ENCODE results near the gene FBXL13. TPM values are rescaled to one million over a fixed set of nuclear protein-coding genes. Genes with fewer than 3 reads are reported as not detected.
"Not testable (repeated sequence)": the region's sequence is repeated elsewhere in the genome, so short reads cannot be mapped to it uniquely, and the experiment has no call there.

FBXL13 gene
- total RNA-seq, 1 experiment from 2014 or later, result 2.5 TPM

DNA sequence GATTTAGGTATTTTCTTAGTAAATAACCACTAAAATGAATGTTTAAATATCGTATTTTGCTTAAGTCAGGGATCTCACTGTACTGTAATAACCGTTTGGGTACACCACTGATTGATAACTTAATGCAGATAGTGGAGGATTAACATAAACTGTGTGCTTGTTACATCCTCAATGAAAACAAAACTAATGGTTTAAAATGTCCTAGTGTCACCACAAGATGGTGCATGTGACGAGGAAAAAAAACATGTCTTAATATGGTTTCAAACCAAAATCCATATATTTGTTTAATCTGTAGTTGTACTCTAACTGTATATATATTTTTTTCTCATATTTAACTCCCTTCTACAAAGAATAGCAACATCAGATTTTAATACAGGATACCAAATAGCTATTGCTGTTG, 19.5 kb upstream of the FBXL13 start:
- no peak overlapping the region for H3K27ac ChIP-seq (ENCODE audit: low read length)
- H3K4me1 ChIP-seq (ENCODE audit: control insufficient read depth, insufficient read depth, low read length), result no peaks in the 10 kb centered on the region
- ChIA-PET CTCF (no interaction called here), POLR2A (no interaction called here)
- peaks cover 20% of the 10 kb centered on the region for H3K36me3 ChIP-seq (ENCODE audit: control insufficient read depth, insufficient read depth, low read length)
- ATAC-seq (no peak), DNase-seq (ENCODE audit: low read depth, low spot score) (no peak)
- in situ Hi-C loops (cut with HindIII; ENCODE audit: low pct_unique_long_range_greater_than_20kb, low sequenced_read_pairs) (no loop called here), intact Hi-C loops (cut with micrococcal nuclease; ENCODE audit: unreplicated experiment) (no loop called here)
- H3K9me3 ChIP-seq (ENCODE audit: control insufficient read depth, insufficient read depth, low read depth, low read length), result no peaks in the 10 kb centered on the region
- TF ChIP-seq SIN3A (IDR thresholded peaks at IDR 0.05; ENCODE audit: borderline replicate concordance, insufficient read depth, low read depth, low read length) (no peak), POLR2AphosphoS5 (IDR thresholded peaks at IDR 0.05; ENCODE audit: low read depth, low read length) (no peak), TCF7L2 (IDR thresholded peaks at IDR 0.05; ENCODE audit: low read depth, low read length) (no peak)
- TF ChIP-seq, protein P1, sequence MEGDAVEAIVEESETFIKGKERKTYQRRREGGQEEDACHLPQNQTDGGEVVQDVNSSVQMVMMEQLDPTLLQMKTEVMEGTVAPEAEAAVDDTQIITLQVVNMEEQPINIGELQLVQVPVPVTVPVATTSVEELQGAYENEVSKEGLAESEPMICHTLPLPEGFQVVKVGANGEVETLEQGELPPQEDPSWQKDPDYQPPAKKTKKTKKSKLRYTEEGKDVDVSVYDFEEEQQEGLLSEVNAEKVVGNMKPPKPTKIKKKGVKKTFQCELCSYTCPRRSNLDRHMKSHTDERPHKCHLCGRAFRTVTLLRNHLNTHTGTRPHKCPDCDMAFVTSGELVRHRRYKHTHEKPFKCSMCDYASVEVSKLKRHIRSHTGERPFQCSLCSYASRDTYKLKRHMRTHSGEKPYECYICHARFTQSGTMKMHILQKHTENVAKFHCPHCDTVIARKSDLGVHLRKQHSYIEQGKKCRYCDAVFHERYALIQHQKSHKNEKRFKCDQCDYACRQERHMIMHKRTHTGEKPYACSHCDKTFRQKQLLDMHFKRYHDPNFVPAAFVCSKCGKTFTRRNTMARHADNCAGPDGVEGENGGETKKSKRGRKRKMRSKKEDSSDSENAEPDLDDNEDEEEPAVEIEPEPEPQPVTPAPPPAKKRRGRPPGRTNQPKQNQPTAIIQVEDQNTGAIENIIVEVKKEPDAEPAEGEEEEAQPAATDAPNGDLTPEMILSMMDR (IDR thresholded peaks at IDR 0.05), result no peak; the same call in 1 of the 2 replicates
- TF ChIP-seq, protein P2, sequence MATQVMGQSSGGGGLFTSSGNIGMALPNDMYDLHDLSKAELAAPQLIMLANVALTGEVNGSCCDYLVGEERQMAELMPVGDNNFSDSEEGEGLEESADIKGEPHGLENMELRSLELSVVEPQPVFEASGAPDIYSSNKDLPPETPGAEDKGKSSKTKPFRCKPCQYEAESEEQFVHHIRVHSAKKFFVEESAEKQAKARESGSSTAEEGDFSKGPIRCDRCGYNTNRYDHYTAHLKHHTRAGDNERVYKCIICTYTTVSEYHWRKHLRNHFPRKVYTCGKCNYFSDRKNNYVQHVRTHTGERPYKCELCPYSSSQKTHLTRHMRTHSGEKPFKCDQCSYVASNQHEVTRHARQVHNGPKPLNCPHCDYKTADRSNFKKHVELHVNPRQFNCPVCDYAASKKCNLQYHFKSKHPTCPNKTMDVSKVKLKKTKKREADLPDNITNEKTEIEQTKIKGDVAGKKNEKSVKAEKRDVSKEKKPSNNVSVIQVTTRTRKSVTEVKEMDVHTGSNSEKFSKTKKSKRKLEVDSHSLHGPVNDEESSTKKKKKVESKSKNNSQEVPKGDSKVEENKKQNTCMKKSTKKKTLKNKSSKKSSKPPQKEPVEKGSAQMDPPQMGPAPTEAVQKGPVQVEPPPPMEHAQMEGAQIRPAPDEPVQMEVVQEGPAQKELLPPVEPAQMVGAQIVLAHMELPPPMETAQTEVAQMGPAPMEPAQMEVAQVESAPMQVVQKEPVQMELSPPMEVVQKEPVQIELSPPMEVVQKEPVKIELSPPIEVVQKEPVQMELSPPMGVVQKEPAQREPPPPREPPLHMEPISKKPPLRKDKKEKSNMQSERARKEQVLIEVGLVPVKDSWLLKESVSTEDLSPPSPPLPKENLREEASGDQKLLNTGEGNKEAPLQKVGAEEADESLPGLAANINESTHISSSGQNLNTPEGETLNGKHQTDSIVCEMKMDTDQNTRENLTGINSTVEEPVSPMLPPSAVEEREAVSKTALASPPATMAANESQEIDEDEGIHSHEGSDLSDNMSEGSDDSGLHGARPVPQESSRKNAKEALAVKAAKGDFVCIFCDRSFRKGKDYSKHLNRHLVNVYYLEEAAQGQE (IDR thresholded peaks at IDR 0.05; ENCODE audit: insufficient read depth in 1 of 2, low read depth in 2 of 2, low read length in 1 of 2), result no peak
- H3K4me3 ChIP-seq (ENCODE audit: low read depth in 2 of 2, low read length in 2 of 2), result no peak overlapping the region
- H3K27me3 ChIP-seq (ENCODE audit: control insufficient read depth, insufficient read depth, low read length), result no peaks in the 10 kb centered on the region
- no TSS peak for BruUV-seq (replicated peaks)

DNA sequence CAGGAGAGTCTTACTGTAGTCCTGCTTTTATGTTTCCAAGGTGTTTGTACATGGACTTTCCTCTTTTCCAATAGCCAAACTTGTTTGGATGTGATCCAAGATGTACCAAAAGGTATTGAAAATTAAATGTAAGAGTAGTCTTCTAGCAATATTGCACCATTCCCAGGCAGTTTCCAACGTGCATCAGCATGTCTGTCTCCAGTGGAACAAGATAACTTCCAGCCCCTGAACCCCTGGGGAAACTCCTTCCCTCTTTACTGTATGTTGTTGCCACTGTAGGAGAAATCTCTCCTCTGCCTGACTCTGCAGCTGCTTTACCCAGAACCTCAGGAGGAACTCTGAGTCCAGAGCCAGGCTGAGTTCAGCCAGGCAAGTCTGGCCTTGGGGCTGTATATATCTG, 18.8 kb upstream of the FBXL13 start:
- DNase-seq (ENCODE audit: low read depth, low spot score) (no peak), ATAC-seq (no peak)
- CTCF ChIA-PET, result no interaction called here
- Histone ChIP-seq H3K36me3 (ENCODE audit: control insufficient read depth, insufficient read depth, low read length) (peaks cover 26% of the 10 kb centered on the region), H3K27me3 (ENCODE audit: control insufficient read depth, insufficient read depth, low read length) (no peaks in the 10 kb centered on the region), H3K9me3 (ENCODE audit: control insufficient read depth, insufficient read depth, low read depth, low read length) (no peaks in the 10 kb centered on the region), H3K27ac (ENCODE audit: low read length) (no peak overlapping the region), H3K4me1 (ENCODE audit: control insufficient read depth, insufficient read depth, low read length) (no peaks in the 10 kb centered on the region), H3K4me3 (ENCODE audit: low read depth in 2 of 2, low read length in 2 of 2) (no peak overlapping the region)
- TF ChIP-seq, protein P2 (IDR thresholded peaks at IDR 0.05; ENCODE audit: insufficient read depth in 1 of 2, low read depth in 2 of 2, low read length in 1 of 2), result no peak
- TF ChIP-seq POLR2AphosphoS5 (IDR thresholded peaks at IDR 0.05; ENCODE audit: low read depth, low read length), result no peak
- TF ChIP-seq, protein P1 (IDR thresholded peaks at IDR 0.05), result no peak
- TF ChIP-seq TCF7L2 (IDR thresholded peaks at IDR 0.05; ENCODE audit: low read depth, low read length), result no peak
- no peak for TF ChIP-seq SIN3A (IDR thresholded peaks at IDR 0.05; ENCODE audit: borderline replicate concordance, insufficient read depth, low read depth, low read length)
- POLR2A ChIA-PET, result no interaction called here
- in situ Hi-C loops (cut with HindIII; ENCODE audit: low pct_unique_long_range_greater_than_20kb, low sequenced_read_pairs), result no loop called here
- BruUV-seq (replicated peaks), result no TSS peak
- intact Hi-C loops (cut with micrococcal nuclease; ENCODE audit: unreplicated experiment), result no loop called here

DNA sequence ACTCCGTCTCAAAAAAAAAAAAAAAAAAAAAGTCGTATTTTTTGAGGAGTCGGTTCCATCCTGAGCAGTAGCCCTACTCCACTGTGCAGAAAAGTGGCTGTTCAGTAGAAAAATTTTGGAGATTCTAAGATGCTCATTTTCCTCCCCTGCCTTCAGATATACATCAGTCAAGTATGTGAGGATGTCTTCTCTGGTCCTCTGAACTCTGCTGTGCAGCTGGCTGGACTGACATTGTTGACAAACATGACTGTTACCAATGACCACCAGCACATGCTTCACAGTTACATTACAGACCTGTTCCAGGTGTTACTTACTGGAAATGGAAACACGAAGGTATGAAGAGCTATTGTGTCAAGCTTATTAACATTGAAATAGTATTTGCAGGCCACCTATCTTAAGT, 17.7 kb upstream of the FBXL13 start:
- BruUV-seq (replicated peaks); H3K27me3 ChIP-seq (ENCODE audit: control insufficient read depth, insufficient read depth, low read length); in situ Hi-C loops (cut with HindIII; ENCODE audit: low pct_unique_long_range_greater_than_20kb, low sequenced_read_pairs); DNase-seq (ENCODE audit: low read depth, low spot score); H3K27ac ChIP-seq (ENCODE audit: low read length); H3K4me3 ChIP-seq (ENCODE audit: low read depth in 2 of 2, low read length in 2 of 2); H3K9me3 ChIP-seq (ENCODE audit: control insufficient read depth, insufficient read depth, low read depth, low read length); CTCF ChIA-PET; H3K4me1 ChIP-seq (ENCODE audit: control insufficient read depth, insufficient read depth, low read length); POLR2A ChIA-PET; intact Hi-C loops (cut with micrococcal nuclease; ENCODE audit: unreplicated experiment); ATAC-seq: not testable (repeated sequence)
- H3K36me3 ChIP-seq (ENCODE audit: control insufficient read depth, insufficient read depth, low read length), result peaks cover 31% of the 10 kb centered on the region
